Loucy (cell line): Measurements from ENCODE around the gene KCNQ2.

Source experiments
- CTCF ChIP-seq: fragments of 200-600 bp; sonication (generic); conservative IDR thresholded peaks from 2 replicates; pipeline ENCODE4 v1.5.1; 2014; ENCODE audit warnings: mild to moderate bottlenecking, antibody characterized with exemption, low read length
- EZH2phosphoT487 ChIP-seq: fragments of 200-600 bp; IDR thresholded peaks from 2 replicates; pipeline ENCODE4 v1.6.1; 2018; ENCODE audit warnings: antibody characterized with exemption, mild to moderate bottlenecking, moderate library complexity, borderline replicate concordance

- TF ChIP-seq CTCF (peak; percentile 55), EZH2phosphoT487 (no peak)
Observed at GRCh38 chr20:63452821-63453523, 19.5 kb downstream of the KCNQ2 start.
